Uterus (tissue), 4 donors: Measurements from ENCODE around the gene NR6A1. TPM values are rescaled to one million over a fixed set of nuclear protein-coding genes. Genes with fewer than 3 reads are reported as not detected.

ENCODE experiments used
- DNase-seq, 2 donors: peaks; one replicate each; pipeline ENCODE4 v3.0.0-alpha.2; 2019 to 2020
- H3K27ac ChIP-seq, 2 donors: fragments of 200-600 bp; sonication (generic); 1 replicate in 1 of 2; 2 replicates in 1 of 2; pipeline ENCODE4 v1.5.1; 2016 to 2018
- H3K27me3 ChIP-seq, 2 donors: fragments of 200-600 bp; sonication (generic); one replicate each; pipeline ENCODE4 v1.5.1; 2018 to 2019; ENCODE audit warnings: control low read depth in 1 of 2
- H3K36me3 ChIP-seq, 2 donors: fragments of 200-600 bp; sonication (generic); one replicate each; pipeline ENCODE4 v1.5.1; 2019; ENCODE audit warnings: control low read depth in 1 of 2
- H3K4me1 ChIP-seq, 2 donors: fragments of 200-600 bp; sonication (generic); one replicate each; pipeline ENCODE4 v1.5.1; 2018 to 2019; ENCODE audit warnings: control low read depth in 1 of 2
- H3K4me3 ChIP-seq, 2 donors: fragments of 200-600 bp; sonication (generic); 1 replicate in 1 of 2; 2 replicates in 1 of 2; pipeline ENCODE4 v1.5.1; 2018 to 2019; ENCODE audit warnings: mild to moderate bottlenecking in 1 of 2
- H3K9me3 ChIP-seq, 2 donors: fragments of 200-600 bp; sonication (generic); one replicate each; pipeline ENCODE4 v1.5.1; 2019; ENCODE audit warnings: control low read depth in 1 of 2
- CTCF ChIP-seq, 4 experiments: fragments of 200-600 bp in 2 of 4; fragments of 450-650 bp in 2 of 4; sonication (generic) in 2 of 4; IDR thresholded peaks; one replicate each; pipeline ENCODE4 v1.5.1; 2016 to 2019; ENCODE audit warnings: antibody characterized with exemption in 4 of 4, mild to moderate bottlenecking in 2 of 4, moderate library complexity in 1 of 4
- POLR2A ChIP-seq, 2 donors: fragments of 450-650 bp; IDR thresholded peaks; one replicate each; pipeline ENCODE4 v1.6.1; 2016; ENCODE audit warnings: antibody characterized with exemption in 2 of 2, mild to moderate bottlenecking in 1 of 2, moderate library complexity in 1 of 2
- intact Hi-C: fragments of 100-400 bp; cut with DNase I; formaldehyde crosslinking; loops from one replicate; pipeline ENCODE4 v1.15.1; 2023; ENCODE audit warnings: low total_unique reads
- total RNA-seq, 4 donors: library from RNA; depleted of rRNA in 3 of 4; stranded (reverse); fragments of >200 nt in 3 of 4; gene quantifications; one replicate each; pipeline versions ENCODE4 v1.1.0 to v1.2.4, GENCODE V29; 2014 to 2023
- donor health status: DM: yes; HTN: yes; CAD: no.

Gene NR6A1
- total RNA-seq, 4 donors from 2014 or later: under 0.01 to 2.6 (median 1.3) TPM; not detected in 1

GRCh38 chr9:124710766-124711165 lies 60.3 kb downstream of the NR6A1 start:
- Histone ChIP-seq H3K9me3 (no peaks in the 10 kb centered on the region), H3K27me3 (no peaks in the 10 kb centered on the region), H3K27ac (no peak overlapping the region), H3K36me3 (no peaks in the 10 kb centered on the region), H3K4me1 (no peaks in the 10 kb centered on the region), H3K4me3 (no peak overlapping the region)
- intact Hi-C loops: no loop called here
- no peak for TF ChIP-seq CTCF (IDR thresholded peaks at IDR 0.05)
- no peak for TF ChIP-seq POLR2A (IDR thresholded peaks at IDR 0.05)
- DNase-seq: no peak

- Histone ChIP-seq H3K4me1 (no peaks in the 10 kb centered on the region), H3K27me3 (no peaks in the 10 kb centered on the region), H3K27ac (no peak overlapping the region), H3K4me3 (no peak overlapping the region), H3K36me3 (no peaks in the 10 kb centered on the region), H3K9me3 (no peaks in the 10 kb centered on the region)
- no peak for TF ChIP-seq CTCF (IDR thresholded peaks at IDR 0.05)
- no peak for TF ChIP-seq POLR2A (IDR thresholded peaks at IDR 0.05)
- intact Hi-C loops: no loop called here
- no peak for DNase-seq
Observed at GRCh38 chr9:124709292-124709690, 61.8 kb downstream of the NR6A1 start.

GRCh38 chr9:124708633-124709291 lies 62.3 kb downstream of the NR6A1 start:
- DNase-seq: no peak
- Histone ChIP-seq H3K4me1 (no peaks in the 10 kb centered on the region), H3K9me3 (no peaks in the 10 kb centered on the region), H3K27ac (no peak overlapping the region), H3K4me3 (no peak overlapping the region), H3K27me3 (no peaks in the 10 kb centered on the region), H3K36me3 (no peaks in the 10 kb centered on the region)
- TF ChIP-seq CTCF (IDR thresholded peaks at IDR 0.05) (no peak), POLR2A (IDR thresholded peaks at IDR 0.05) (no peak)
- intact Hi-C loops: no loop called here

- DNase-seq: no peak
- TF ChIP-seq POLR2A (IDR thresholded peaks at IDR 0.05) (no peak), CTCF (IDR thresholded peaks at IDR 0.05) (no peak)
- H3K4me3 ChIP-seq: no peak overlapping the region
- intact Hi-C loops: no loop called here
- no peaks in the 10 kb centered on the region for H3K4me1 ChIP-seq
- no peaks in the 10 kb centered on the region for H3K27me3 ChIP-seq
- no peaks in the 10 kb centered on the region for H3K36me3 ChIP-seq
- no peak overlapping the region for H3K27ac ChIP-seq
- H3K9me3 ChIP-seq: no peaks in the 10 kb centered on the region
Observed at GRCh38 chr9:124708074-124708473, 63.0 kb downstream of the NR6A1 start.

- no peaks in the 10 kb centered on the region for H3K36me3 ChIP-seq
- H3K9me3 ChIP-seq: no peaks in the 10 kb centered on the region
- no peak for DNase-seq
- H3K27ac ChIP-seq: no peak overlapping the region
- intact Hi-C loops: no loop called here
- H3K27me3 ChIP-seq: no peaks in the 10 kb centered on the region
- no peaks in the 10 kb centered on the region for H3K4me1 ChIP-seq
- H3K4me3 ChIP-seq: no peak overlapping the region
- no peak for TF ChIP-seq CTCF (IDR thresholded peaks at IDR 0.05)
- TF ChIP-seq POLR2A (IDR thresholded peaks at IDR 0.05): no peak
Observed at GRCh38 chr9:124707666-124708065, 63.4 kb downstream of the NR6A1 start.
